GM12801 (cell line): Measurements from ENCODE around the gene NR6A1.

Source experiments
- TF ChIP-seq, protein P1 (sequence below): IDR thresholded peaks from one replicate; pipeline ENCODE4 v1.5.1; 2011; ENCODE audit warnings: control low read depth; ENCODE audit not compliant: insufficient read length; ENCODE audit errors: extremely low read depth

NR6A1 gene

DNA sequence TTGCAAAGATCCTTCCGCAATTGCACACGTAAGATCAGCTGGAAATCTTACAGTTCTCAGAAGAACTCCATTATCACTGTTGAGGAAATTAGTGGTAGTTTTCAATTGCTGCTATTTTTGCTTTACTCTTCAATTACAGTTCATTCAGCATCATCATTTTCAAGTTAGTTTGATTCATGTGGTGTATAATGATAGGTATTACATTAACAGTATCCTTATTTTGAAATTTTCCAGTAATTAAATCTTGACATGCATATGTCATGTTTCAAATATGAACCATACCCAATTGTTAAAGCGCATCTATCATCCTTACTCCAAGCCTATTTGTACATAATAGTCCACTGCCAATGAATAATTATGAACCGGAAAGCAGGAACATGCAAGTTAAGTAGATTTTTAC is 60.3 kb downstream of the NR6A1 start:
- TF ChIP-seq, protein P1, sequence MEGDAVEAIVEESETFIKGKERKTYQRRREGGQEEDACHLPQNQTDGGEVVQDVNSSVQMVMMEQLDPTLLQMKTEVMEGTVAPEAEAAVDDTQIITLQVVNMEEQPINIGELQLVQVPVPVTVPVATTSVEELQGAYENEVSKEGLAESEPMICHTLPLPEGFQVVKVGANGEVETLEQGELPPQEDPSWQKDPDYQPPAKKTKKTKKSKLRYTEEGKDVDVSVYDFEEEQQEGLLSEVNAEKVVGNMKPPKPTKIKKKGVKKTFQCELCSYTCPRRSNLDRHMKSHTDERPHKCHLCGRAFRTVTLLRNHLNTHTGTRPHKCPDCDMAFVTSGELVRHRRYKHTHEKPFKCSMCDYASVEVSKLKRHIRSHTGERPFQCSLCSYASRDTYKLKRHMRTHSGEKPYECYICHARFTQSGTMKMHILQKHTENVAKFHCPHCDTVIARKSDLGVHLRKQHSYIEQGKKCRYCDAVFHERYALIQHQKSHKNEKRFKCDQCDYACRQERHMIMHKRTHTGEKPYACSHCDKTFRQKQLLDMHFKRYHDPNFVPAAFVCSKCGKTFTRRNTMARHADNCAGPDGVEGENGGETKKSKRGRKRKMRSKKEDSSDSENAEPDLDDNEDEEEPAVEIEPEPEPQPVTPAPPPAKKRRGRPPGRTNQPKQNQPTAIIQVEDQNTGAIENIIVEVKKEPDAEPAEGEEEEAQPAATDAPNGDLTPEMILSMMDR: no peak

DNA sequence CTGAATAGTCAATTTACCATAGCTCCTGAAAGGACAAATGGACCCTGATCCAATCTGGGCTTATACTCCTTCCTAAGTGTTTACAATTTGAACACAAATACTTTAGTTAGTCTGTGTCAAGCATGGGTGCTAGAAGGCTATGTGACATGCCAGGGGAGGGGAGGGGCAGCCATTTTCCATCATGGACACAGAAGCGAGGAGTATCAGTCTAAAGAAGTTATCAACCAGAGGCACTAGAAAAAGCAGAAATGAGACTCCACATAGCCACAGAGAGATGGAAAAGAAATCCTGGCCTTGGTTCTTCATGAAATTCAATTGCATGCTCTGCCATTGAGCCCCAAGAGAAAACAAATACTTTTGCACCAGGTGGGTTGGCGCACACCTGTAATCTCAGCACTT is 61.8 kb downstream of the NR6A1 start:
- TF ChIP-seq, protein P1: no peak

DNA sequence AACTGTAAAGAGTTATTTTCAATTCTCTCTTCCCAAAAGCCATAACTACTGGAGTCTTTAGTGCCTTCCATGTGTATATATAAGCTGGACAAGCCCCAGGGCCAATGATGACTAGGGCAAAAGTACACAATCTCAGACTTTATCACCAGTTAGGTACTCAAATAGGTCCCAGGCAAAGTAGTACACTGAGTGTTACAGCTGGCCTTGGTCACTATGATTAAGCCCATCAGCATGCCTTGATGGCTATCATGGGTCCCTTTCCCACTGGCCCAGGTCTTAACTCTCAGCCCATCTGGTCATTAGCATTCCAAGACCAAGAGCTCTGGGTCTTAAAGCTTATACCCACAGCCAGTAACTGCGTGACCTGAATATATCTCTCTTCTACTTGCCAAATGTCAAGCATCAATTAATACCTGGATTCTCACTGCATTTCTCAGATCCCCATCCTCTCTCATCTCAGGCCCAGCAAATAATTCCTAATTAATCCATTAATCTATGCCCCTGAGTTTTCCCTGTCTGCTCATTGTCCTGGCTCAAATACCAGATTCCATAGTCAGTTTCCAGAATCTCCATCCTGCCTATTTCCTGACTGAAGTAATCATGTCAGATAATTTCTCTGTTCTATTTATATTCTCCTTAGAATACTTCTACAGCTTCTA is 62.3 kb downstream of the NR6A1 start:
- TF ChIP-seq, protein P1: no peak

DNA sequence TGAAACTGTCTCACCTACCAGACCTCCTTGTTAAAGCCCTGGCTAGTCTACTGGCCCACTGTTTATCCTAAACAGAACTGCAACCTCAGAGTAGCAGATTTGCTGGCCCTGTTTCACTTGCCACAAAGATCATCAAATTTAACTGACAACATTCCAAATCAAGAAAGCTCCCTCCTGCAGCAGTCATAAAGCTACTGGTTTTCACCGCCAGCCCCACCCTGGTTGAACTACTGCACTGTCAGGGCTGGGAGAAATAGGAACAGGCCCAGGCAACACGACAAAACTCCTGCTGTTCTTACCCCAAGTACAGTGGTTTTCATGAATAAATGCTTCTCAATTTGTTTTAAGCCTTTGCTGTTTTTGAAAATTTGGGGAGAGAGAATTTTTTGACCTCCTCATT is 63.0 kb downstream of the NR6A1 start:
- TF ChIP-seq, protein P1: no peak

GRCh38 chr9:124707666-124708065 is 63.4 kb downstream of the NR6A1 start:
- TF ChIP-seq, protein P1: no peak

DNA sequence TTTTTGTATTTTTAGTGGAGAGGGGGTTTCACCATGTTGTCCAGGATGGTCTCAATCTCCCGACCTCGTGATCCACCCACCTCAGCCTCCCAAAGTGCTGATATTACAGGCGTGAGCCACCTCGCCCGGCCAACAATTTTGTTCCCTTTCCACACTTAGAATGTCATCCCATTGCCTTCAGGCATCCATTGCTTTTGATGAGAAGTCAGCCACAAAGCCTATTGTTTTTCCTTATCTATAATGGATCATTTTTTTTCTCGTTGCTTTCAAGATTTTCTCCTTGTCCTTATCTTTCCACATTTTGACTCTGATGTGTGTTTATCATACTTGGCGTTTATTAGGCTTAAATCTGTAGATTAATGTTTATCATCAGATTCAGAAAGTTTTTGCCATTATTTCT is 64.4 kb downstream of the NR6A1 start:
- TF ChIP-seq, protein P1: no peak

DNA sequence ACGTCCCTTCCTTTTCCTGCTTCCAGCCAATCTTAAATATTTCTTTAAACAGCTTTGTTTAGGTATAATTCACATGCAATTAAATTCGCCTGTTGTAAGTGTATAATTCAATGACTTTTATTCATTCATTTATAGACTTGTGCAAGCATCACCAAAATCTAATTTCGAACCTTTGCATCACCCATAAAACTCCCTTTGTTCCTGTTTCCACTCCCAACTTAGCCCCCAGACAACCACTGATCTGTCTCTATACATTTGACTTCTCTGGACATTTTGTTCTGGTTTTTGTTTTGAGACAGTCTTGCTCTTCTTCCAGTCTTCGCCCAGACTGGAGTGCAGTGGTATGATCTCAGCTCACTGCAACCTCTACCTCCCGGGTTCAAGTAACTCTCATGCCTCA is 71.5 kb downstream of the NR6A1 start:
- TF ChIP-seq, protein P1: no peak
